HUDEP-2 (cell line): ENCODE data around the gene SEC24C.
"Not testable (repeated sequence)": the region's sequence is repeated elsewhere in the genome, so short reads cannot be mapped to it uniquely, and the experiment has no call there.

Experiments used
- DNase-seq, 76 experiments: peaks; one replicate each; lab custom pipeline; 2025; ENCODE audit not compliant: unreplicated experiment in 76 of 76; lab: John Stamatoyannopoulos, UW

The SEC24C gene

DNA sequence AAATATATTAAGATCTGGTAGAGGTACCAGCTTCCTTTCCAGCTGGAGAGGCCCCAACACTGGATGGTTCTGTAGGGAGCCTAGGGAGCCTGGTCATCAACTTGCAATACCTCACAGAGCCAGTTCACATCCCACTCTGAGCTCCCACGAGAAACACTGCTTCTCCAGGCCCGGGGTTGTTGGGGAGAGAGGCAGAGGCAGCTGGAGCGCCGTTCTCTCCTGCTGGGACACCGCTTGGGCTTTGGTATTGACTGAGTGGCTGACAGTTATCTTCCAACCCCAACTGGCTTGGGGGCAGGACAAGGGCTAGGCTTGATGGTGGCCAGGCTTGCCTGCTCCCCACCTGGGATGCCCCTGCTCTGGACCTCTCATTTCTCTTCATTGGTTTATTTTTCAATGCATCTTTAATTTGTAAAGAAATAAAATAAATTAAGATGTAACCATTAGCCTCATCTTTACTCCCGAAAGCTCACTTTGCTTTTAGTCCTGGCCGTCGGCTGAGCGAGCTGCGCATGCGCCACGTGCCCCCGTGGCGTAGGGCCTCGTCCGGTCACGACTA lies 27.6 kb downstream of the SEC24C start:
- DNase-seq, result peak in 16 of 76 experiments; percentile 16 to 81 (median 54)

DNA sequence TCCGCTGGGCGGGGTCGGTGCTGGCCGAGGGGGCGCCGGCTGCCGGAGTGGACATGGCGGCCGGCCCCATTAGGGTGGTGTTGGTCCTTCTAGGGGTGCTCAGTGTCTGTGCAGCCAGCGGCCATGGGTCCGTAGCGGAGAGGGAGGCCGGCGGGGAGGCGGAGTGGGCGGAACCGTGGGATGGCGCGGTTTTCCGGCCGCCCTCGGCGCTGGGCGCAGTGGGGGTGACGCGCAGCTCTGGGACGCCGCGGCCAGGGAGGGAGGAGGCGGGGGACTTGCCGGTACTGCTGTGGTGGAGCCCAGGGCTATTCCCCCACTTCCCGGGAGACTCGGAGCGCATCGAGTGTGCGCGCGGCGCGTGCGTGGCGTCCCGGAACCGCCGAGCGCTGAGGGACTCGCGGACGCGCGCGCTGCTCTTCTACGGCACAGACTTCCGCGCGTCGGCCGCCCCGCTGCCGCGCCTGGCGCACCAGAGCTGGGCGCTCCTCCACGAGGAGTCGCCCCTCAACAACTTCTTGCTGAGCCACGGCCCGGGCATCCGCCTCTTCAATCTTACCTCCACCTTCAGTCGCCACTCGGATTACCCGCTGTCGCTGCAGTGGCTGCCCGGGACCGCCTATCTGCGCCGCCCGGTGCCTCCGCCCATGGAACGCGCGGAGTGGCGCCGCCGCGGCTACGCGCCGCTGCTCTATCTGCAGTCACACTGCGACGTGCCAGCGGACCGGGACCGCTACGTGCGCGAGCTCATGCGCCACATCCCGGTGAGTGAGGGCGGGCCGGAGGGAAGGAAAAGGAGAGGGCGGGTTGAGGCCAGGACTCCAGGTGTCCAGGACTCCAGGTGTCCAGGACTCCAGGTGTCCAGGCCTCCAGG lies 28.3 kb downstream of the SEC24C start:
- peak in 70 of 76 experiments; percentile 9 to 89 (median 68) for DNase-seq

DNA sequence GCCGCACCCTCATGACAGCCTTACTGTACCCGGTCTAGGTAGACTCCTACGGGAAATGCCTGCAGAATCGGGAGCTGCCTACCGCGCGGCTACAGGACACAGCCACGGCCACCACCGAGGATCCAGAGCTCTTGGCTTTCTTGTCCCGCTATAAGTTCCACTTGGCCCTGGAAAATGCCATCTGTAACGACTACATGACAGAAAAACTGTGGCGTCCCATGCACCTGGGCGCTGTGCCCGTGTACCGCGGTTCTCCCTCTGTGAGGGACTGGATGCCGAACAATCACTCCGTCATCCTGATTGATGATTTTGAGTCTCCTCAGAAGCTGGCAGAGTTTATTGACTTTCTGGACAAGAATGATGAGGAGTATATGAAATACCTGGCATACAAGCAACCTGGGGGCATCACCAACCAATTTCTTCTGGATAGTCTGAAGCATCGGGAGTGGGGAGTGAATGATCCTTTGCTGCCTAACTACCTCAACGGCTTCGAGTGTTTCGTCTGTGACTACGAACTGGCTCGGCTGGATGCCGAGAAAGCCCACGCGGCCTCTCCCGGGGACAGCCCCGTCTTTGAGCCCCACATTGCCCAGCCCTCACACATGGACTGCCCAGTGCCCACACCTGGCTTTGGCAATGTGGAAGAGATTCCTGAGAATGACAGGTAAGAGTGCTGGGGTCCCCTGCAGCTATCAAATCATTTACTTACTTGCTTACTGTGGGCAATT lies 29.1 kb downstream of the SEC24C start:
- DNase-seq, result peak in 3 of 76 experiments; percentile 31 to 42 (median 31)

DNA sequence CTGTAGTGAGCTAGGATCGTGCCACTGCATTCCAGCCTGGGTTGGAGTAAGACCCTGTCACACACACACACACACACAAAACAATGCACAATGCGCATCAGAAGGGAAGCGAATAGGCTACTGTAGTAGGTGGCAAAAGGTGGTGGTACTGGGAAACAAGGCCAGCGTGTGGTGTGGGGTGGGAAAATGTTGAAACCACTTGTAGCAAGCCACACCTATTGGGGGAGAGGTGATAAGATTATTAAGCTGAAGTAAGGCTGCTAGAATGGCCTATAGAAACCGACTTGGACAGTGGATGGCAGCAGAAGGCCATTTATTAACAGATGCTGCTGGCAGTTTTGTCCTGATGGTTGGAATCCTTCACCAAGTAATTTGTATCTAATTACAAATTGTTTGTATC lies 30.5 kb downstream of the SEC24C start:
- DNase-seq, result peak in 61 of 76 experiments; percentile 2 to 72 (median 31)

DNA sequence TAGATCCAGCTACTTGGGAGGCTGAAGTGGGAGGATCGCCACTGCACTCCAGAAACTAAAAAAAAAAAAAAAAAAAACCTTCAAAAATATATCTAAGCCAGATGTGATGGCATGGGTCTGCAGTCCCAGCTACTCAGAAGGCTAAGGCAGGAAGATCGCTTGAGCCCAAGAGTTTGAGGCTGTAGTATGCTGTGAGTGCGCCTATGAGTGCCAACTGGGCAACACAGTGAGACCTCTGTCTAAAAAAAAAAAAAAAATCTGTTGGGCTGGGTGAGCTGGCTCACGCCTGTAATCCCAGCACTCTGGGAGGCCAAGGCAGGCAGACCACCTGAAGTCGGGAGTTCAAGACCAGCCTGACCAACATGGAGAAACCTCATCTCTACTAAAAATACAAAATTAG lies 34.8 kb downstream of the SEC24C start:
- no peak for DNase-seq

DNA sequence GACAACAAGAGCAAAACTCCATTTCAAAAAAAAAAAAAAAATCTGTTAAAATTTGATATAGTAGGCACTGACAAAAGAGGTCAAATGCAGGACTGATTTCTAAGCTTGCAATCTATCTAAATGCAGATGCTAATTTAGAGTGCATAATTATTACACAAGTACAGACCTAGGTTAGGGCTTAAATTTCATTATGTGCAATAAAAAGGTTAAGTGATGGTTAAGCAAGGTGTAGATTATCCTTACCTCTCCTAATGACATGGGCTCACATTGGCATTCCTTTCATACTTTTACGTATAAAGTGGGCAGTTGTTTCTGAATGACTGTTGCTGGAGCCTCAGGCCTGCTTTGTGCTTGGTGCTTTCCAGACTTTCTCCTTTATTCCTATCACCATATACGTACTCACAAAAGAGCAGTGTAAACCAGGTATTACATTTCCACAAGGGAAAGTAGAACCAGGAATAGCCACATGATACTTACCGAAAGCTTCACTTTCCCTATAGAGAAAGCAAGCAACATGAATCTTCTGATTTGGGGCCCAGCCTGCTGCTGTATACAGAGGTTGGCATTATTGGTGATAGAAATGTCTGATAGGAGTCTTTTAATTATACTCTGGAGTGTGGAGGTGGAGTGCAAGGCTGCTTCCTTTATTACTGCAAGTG lies 35.5 kb downstream of the SEC24C start:
- DNase-seq, result no peak

DNA sequence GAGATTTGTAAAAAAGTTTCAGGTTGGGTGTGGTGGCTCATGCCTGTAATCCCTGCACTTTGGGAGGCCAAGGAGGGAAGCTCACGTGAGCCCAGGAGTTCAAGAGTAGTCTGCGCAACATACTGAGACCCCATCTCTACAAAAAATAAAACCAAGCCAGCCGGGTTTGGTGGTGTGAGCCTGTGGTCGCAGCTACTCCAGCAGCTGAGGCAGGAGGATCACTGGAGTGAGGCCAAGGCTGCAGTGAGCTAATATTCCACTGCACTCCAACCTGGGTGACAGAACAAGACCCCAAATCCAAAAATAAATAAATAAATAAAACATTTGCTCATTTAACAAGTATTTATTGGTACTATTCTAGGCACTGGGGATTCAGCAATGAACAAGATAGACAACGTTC lies 36.1 kb downstream of the SEC24C start:
- no peak for DNase-seq

DNA sequence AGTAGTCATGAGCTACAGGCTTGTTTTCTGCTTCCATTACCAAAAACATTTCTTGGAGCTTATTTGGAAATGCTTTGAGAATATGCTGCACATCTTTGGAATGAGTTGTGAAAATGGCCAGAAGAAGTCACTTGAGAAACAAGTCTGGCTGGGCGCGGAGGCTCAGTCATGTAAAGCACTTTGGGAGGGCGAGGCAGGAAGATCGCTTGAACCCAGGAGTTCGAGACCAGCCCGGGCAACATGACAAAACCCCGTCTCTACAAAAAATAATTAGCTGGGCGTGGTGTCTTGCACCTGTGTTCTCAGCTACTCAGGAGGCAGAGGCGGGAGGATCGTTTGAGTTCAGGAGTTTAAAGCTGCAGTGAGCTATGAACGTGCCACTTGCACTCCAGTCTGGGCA lies 36.8 kb downstream of the SEC24C start:
- DNase-seq, result no peak

DNA sequence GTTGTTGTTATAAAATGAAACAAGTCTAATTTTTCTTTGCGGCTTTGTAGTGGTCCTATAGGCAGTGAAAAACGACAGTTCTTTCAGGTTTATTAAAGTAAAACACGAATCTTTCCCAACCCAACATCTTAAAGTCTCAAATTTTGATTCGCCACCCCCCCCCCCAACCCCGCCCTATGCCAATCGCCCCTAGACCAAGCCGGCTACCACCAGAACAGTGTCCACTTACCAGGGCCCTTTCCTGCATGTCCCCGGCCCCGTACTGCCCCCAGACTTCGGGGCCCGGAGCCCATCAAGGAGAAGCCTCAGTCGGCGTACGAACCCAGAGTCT lies 37.3 kb downstream of the SEC24C start:
- DNase-seq, result no peak

DNA sequence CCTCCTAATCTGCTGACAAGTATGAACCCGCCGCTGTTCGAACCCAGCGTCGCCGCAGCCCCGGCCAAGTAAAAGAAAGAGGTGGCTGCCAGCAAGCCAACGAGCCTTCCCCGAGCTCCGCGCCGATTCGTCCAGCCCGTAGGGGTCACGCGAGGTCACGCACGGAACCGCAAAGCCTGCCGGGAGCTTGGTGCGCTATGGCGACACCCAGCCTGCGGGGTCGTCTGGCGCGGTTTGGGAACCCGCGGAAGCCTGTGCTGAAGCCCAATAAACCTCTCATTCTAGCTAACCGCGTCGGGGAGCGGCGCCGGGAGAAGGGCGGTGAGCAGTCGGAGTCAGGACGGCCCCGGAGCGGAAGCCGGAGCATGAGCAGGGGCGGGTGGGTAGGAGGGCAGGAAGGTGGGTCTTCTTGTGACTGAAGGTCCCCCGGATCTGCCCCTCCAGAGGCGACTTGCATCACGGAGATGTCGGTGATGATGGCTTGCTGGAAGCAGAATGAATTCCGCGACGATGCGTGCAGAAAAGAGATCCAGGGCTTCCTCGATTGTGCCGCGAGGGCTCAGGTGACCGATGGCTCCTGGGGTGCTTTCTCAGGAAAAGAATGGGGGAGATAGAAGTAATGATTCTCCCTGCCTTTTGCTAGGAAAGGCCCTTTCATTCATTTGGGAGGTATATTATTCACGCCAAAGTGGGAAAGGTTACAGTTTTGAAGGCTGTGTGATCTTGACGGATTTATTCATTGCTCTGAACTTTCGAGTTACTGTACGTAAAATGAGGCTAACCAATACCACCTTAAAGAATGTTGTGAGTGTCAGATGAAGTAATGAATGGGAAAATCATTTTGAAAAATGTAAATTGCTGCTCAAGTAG lies 37.9 kb downstream of the SEC24C start, which contains the start of gene CHCHD1:
TSS of gene CHCHD1 (plus strand) at position 170 of the 870 bp plus-strand sequence. CDS start at position 198, 28 bp downstream.
- peak in 74 of 76 experiments; percentile 26 to 89 (median 79) for DNase-seq

DNA sequence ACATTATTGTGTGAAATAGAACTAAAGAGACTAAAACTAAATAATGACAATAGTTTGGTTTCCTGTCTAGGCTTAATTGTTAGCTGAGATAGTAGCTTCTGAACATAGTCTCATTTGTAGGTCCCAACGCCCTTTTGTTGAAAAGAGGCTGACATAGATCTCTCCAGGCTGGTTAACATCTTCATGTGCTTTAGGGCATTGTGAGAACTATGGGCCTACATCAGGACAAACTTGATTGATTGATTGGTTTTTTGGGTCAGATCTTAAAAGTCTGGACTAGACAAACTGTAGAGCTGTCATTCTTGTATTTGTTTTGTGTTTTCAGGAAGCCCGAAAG lies 38.5 kb downstream of the SEC24C start:
- DNase-seq, result no peak

DNA sequence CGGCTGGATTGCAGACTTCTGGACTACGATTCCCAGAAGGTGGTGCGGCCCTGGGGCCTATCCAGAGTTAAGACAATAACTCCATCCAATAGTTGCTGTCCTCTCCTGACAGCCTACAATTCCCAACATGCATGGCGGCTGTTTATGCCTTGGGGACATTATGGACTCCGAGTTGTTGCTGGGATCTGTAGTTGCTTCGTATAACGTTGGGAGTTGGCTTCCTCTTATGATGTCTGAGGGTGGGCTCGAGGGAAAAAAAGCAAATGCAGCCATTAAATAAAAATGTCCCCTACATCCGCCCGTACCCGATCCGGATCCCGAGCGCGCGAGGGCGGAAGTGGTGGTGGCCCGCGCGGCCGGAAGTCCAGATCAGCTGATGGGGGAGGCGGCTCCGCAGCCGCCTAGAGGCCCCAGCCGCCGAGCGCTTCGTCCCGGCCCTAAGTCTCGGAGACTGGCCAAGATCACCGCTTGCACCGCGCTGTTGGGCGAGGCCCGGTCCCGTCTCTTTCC lies 41.1 kb downstream of the SEC24C start, which contains the start of gene ZSWIM8:
TSS of gene ZSWIM8 (plus strand) at position 396 of the 510 bp plus-strand sequence. CDS start 273 bp downstream, outside the sequence.
- DNase-seq, result peak in 75 of 76 experiments; percentile 17 to 93 (median 79)

DNA sequence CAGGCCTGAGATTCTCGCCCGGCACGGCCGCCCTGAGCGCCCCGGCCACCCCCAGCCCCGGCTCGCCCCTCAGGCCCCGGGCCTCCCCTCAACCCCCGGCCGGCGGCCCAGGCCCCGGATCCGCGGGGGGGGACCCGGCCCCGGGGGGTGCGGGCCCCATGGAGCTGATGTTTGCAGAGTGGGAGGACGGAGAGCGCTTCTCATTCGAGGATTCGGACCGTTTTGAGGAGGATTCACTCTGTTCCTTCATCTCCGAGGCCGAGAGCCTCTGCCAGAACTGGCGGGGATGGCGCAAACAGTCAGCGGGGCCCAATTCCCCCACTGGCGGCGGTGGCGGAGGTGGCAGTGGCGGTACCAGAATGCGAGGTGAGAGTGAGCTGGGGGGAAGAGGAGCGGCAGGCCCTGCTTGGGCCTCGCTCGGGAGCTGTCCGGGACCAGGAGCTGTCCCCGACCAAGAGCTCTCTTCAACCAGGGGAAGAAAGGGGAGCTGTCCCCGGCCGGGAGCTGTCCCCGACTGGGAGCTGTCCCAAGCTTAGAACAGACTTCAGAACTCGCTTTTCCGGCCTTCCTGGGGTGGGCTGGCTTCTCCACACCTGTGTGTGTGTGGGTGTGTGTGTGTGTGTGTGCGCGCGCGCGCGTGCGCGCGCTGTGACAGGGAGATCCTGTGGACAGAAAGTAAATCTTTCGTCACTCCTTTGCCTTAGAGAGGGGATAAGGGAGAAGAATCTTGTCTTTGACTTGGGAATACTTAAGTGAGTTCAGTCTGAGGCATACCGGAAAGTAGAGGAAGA lies 41.7 kb downstream of the SEC24C start:
- peak in 16 of 76 experiments; percentile 4 to 41 (median 20) for DNase-seq

DNA sequence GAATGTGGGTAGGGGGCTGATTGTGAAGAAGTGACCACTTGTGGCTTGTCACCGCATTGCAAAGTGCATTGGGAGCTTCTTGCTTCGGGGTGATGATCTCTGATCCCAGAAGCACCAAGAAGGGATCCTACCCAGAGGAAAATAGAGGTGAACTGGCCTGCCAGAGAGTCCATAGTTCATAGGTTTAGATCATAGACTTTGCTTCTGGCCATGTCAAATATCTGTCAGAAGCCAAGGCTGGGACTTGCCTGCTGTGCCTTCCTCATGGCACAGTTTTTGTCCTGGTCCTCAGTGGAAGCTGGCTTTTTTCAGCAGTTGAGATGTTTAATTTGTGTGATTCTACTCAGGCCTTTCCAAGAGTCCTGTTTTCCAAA lies 42.3 kb downstream of the SEC24C start:
- DNase-seq, result no peak

DNA sequence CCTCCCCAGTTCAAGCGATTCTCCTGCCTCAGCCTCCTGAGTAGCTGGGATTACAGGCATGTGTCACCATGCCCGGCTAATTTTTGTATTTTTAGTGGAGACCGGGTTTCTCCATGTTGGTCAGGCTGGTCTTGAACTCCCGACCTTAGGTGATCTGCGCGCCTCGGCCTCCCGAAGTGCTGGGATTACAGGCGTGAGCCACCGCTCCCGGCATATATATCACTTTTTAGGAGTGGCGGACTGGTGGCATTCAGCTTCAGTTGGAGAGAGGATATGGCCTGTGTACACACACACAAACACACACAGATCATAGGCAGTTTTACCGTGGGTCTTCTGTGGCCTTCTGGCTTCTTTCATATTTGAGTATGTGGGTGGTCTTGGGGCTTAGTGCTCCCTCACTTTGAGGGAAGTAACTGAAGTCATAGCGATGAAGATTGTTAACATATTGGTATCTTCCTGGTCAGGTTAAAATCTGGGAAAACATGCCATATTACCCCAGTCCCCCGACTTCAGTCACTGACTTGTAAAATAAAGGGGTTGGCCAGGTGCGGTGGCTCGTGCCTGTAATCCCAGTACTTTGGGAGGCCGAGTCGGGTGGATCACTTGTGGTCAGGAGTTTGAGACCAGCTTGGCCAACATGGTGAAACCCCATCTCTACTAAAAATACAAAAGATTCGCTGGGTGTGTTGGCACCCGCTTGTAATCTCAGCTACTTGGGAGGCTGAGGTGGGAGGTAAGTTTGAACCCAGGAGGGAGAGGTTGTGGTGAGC lies 43.0 kb downstream of the SEC24C start:
- not testable (repeated sequence) for DNase-seq

DNA sequence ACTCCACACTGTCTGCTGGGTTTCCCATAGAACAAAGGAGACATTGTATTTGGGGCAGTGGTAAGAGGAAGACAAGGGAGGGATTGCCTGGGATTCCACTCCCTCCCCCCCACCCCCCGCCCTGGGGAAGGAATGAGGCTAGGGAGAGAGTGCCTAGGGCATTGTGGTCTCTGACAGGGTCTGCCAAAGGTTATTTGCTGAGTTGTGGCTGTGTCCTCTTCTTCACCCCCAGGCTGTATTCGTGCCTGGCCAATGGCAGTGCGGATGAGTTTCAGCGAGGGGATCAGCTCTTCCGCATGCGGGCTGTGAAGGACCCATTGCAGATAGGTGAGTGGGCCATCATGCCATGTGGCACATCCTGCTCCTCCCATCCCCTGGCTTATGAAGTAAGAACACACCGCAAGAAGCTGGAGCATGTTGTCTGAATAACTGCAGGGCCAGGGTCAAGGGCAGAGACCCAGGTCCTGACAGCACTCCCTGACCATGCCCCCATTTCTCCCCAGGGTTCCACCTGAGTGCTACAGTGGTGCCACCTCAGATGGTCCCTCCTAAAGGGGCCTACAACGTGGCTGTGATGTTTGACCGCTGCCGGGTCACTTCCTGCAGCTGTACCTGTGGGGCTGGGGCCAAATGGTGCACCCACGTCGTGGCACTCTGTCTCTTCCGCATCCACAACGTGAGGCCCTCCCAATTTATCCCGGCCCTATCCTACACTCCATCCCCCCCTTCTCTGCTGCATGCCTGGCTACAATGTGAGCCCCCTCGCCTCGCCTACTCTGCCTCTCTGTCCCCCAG lies 44.9 kb downstream of the SEC24C start:
- DNase-seq, result no peak

DNA sequence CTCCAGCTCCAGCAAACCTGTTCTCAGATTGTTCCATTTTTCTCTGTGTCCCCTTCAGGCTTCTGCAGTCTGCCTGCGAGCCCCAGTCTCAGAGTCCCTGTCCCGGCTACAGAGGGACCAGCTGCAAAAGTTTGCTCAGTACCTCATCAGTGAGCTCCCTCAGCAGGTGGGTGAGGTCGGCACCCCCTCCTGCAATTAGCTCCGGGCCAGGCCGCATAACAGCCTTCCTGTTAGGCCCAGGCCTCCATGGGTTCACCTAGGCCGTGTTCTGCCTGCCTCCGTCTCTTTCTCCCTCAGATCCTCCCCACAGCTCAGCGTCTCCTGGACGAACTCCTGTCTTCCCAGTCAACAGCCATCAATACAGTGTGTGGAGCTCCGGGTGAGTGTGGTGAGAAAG lies 45.5 kb downstream of the SEC24C start:
- no peak for DNase-seq
